ENCODE measurements around the gene ZNF483. TPM values are rescaled to one million over a fixed set of nuclear protein-coding genes. Genes with fewer than 3 reads are reported as not detected.

The ZNF483 gene
- polyA plus RNA-seq, 1 of the 3 experiments (the other 2 are of a cell fraction) = 0.53 TPM

GRCh38 chr9:111582888-111583287 is 57.9 kb downstream of the ZNF483 start:
- Histone ChIP-seq H3K4me2 (no peak overlapping the region), H3K4me3 (ENCODE audit: low read depth in 2 of 2, low read length in 1 of 2) (no peak overlapping the region), H3K27me3 (ENCODE audit: insufficient read depth) (no peaks in the 10 kb centered on the region), H3K9me2 (no peaks in the 10 kb centered on the region), H3K9me3 (no peaks in the 10 kb centered on the region), H4K20me1 (ENCODE audit: insufficient read depth) (no peaks in the 10 kb centered on the region), H3F3A (replicated peaks; ENCODE audit: insufficient read depth) (no peaks in the 10 kb centered on the region), H3K27ac (ENCODE audit: low read depth in 2 of 2, low read length in 1 of 2) (no peak overlapping the region), H3K4me1 (ENCODE audit: control insufficient read depth in 1 of 2, insufficient read depth in 2 of 2, low read depth in 1 of 2, low read length in 1 of 2) (no peaks in the 10 kb centered on the region), H3K36me3 (replicated peaks in 1 of 2; ENCODE audit: control insufficient read depth in 1 of 2, insufficient read depth in 2 of 2, low read length in 1 of 2) (peaks cover 19 to 24% of the 10 kb centered on the region in 2 experiments), H3K9ac (no peak overlapping the region), H3K79me2 (ENCODE audit: insufficient read depth) (no peaks in the 10 kb centered on the region), H2AFZ (ENCODE audit: low read depth) (no peak overlapping the region)
- ChIA-PET POLR2A (no interaction called here), CTCF (interaction anchor here (0.9 kb wide), 1 partner anchor 39 kb away, joined by 3 read pairs; no protein-coding TSS in a partner anchor)
- no peak for DNase-seq
- TF ChIP-seq FOSL2 (IDR thresholded peaks at IDR 0.05; ENCODE audit: borderline replicate concordance, low read depth) (no peak), PBX3 (IDR thresholded peaks at IDR 0.05) (no peak), CTCF (IDR thresholded peaks at IDR 0.05) (no peak), RFX5 (IDR thresholded peaks at IDR 0.05; ENCODE audit: low read length) (no peak), GABPA (IDR thresholded peaks at IDR 0.05; ENCODE audit: low read depth) (no peak), FOXM1 (IDR thresholded peaks at IDR 0.05; ENCODE audit: low read depth) (no peak), USF2 (IDR thresholded peaks at IDR 0.05; ENCODE audit: borderline replicate concordance, low read depth, low read length) (no peak), CHD2 (IDR thresholded peaks at IDR 0.05; ENCODE audit: low read length, partially characterized antibody) (no peak), MXI1 (IDR thresholded peaks at IDR 0.05; ENCODE audit: low read depth, low read length) (no peak), POLR2AphosphoS5 (IDR thresholded peaks at IDR 0.05; ENCODE audit: low read depth, low read length) (no peak), NRF1 (IDR thresholded peaks at IDR 0.05; ENCODE audit: low read depth, low read length) (no peak)
- 74% methylated on average over 3 of the region's 3 CpGs for WGBS (ENCODE audit: low lambda C conversion rate)

- Histone ChIP-seq H3K79me2 (ENCODE audit: insufficient read depth) (no peaks in the 10 kb centered on the region), H4K20me1 (ENCODE audit: insufficient read depth) (no peaks in the 10 kb centered on the region), H3K4me1 (ENCODE audit: control insufficient read depth in 1 of 2, insufficient read depth in 2 of 2, low read depth in 1 of 2, low read length in 1 of 2) (no peaks in the 10 kb centered on the region), H3K27me3 (ENCODE audit: insufficient read depth) (no peaks in the 10 kb centered on the region), H3K9me2 (no peaks in the 10 kb centered on the region), H2AFZ (ENCODE audit: low read depth) (no peak overlapping the region), H3F3A (replicated peaks; ENCODE audit: insufficient read depth) (no peaks in the 10 kb centered on the region), H3K4me2 (no peak overlapping the region), H3K27ac (ENCODE audit: low read depth in 2 of 2, low read length in 1 of 2) (no peak overlapping the region), H3K9ac (no peak overlapping the region), H3K4me3 (ENCODE audit: low read depth in 2 of 2, low read length in 1 of 2) (no peak overlapping the region), H3K9me3 (no peaks in the 10 kb centered on the region), H3K36me3 (replicated peaks in 1 of 2; ENCODE audit: control insufficient read depth in 1 of 2, insufficient read depth in 2 of 2, low read length in 1 of 2) (peaks cover 17 to 33% of the 10 kb centered on the region in 2 experiments)
- WGBS (ENCODE audit: low lambda C conversion rate) = 95% methylated on average over 5 of the region's 5 CpGs
- CTCF ChIA-PET = interaction anchor here (0.7 to 1.8 kb wide), 2 partner anchors 12 to 943 kb away, joined by 3 to 4 read pairs; no protein-coding TSS in a partner anchor
- no peak for DNase-seq
- POLR2A ChIA-PET = no interaction called here
- TF ChIP-seq EP300 (IDR thresholded peaks at IDR 0.05; ENCODE audit: borderline replicate concordance in 1 of 2, low read depth in 1 of 2, low read length in 1 of 2) (no peak), CTCF (IDR thresholded peaks at IDR 0.05) (no peak), TEAD4 (IDR thresholded peaks at IDR 0.05; ENCODE audit: borderline replicate concordance, insufficient read depth) (no peak), TCF12 (IDR thresholded peaks at IDR 0.05) (no peak), RXRA (IDR thresholded peaks at IDR 0.05; ENCODE audit: borderline replicate concordance, low read depth) (no peak), CHD2 (IDR thresholded peaks at IDR 0.05; ENCODE audit: low read length, partially characterized antibody) (no peak), USF1 (IDR thresholded peaks at IDR 0.05; ENCODE audit: borderline replicate concordance, low read depth) (no peak), GABPA (IDR thresholded peaks at IDR 0.05; ENCODE audit: low read depth) (no peak), SIN3A (IDR thresholded peaks at IDR 0.05; ENCODE audit: borderline replicate concordance, low read depth, low read length) (no peak), MEF2A (IDR thresholded peaks at IDR 0.05; ENCODE audit: borderline replicate concordance, low read depth) (no peak)
Observed at GRCh38 chr9:111586378-111586777, 61.4 kb downstream of the ZNF483 start.
